CD4-positive, alpha-beta T cell treated with Interleukin-15 for 1 hour (primary cell): ENCODE data around the gene MAPKAP1.

ENCODE experiments used
- DNase-seq: peaks from one replicate; pipeline ENCODE4 v3.0.0-alpha.2; 2020

MAPKAP1 gene

DNA sequence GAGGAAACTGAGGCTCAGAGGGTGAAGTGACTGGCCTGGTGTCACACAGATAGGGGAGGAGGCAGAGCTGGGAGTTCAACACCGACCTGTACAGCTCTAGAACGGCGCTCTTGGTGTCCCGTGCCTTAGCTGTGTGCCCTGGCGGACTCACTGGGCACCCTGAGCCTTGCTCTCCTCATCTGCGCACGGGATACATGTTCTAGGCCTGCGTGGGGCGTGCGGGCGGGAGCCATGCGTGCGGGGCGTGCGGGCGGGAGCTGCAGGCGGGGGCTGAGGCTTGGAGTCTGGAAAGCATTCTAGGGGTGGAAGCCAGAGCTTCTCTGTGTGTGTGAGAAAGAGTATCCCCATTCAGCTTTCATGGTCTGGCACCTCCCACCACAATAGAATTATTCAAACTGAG is 280.1 kb downstream of the MAPKAP1 start:
- DNase-seq: no peak

DNA sequence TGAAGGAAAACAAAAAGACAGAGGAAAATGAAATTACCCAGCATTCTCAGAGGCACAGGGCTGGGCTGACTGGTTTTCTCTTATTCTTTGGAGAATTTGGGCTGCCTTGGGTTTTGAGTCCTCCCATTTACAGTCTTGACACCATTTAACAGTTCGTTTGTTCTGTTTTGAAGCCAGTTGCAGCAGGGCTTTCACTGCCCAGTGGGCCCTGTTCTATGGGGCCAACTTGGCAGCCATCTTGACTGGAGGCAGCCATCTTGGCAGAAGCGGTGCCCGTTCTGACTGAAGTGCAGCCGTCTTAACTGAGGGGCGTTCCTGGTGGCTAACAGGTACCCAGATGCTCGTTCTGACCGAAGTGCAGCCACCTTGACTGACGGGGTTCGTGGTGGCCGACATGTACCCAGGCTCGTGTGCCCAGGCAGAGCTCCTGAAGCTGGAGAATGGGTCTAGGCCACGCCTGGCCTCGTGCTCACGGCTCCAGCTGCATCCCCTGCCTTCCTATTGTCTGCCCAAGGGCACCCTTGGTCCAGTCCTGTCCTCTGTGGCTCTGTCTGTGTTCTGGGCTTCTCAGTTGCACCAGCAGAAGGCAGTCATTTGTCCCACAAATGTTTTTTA is 281.0 kb downstream of the MAPKAP1 start:
- DNase-seq: no peak

DNA sequence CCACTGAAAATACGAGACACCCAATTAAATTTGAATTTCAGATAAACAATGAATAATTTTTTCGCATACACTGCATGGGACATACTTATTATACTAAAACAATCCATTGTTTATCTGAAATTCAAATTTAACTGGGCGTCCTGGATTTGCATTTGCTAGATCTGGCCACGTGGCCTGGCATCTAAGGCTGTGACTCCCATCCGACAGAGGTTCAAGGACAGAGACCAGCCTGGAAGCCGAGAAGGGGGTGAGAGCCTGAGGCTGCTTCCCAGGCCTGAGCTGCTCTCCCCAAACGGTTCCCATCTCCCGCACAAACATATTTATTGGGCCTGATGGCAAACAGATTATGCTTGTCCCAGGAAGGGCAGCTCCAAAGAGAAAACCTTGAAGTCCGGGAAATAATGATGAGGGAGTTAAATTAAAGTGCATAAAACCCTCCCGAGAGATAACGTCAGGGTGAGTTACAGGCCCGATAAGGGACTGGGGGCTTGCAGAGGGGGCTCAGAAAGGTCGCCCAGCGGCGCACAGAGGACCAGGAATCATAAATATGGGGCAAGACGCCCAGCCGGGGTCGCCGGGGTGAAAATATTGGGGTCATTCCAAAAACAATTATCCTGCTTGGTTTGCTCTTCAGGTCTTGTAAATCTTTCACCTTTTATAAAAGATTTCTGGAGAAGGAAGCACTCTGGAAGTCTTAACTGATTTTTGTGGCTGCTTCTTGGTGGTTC is 281.7 kb downstream of the MAPKAP1 start:
- DNase-seq: no peak

GRCh38 chr9:125423964-125424363 is 283.0 kb downstream of the MAPKAP1 start:
- DNase-seq: no peak

- no peak for DNase-seq
These were observed 284.2 kb downstream of the MAPKAP1 start for GRCh38 chr9:125422853-125423252.

- no peak for DNase-seq
These were observed 285.3 kb downstream of the MAPKAP1 start for GRCh38 chr9:125421591-125422181.

DNA sequence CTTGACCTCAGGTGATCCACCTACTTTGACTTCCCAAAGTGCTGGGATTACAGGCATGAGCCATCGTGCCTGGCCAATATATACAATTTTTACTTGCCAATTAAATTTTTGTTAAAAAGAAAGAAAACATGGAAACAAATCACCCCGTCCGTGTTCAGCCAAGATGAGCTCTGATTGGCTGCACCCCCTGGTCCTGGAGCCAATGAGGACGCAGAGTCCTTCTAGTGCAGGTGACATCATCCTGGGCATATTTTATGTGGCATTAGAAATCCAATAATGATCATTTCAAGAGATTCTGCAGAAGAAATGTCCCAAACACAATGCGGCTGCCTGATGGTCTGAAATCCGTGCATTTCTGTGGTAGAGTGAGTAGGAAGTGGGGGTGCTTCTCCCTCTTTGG is 285.8 kb downstream of the MAPKAP1 start:
- DNase-seq: no peak

GRCh38 chr9:125418404-125418803 is 288.6 kb downstream of the MAPKAP1 start:
- DNase-seq: no peak

GRCh38 chr9:125416517-125416916 is 290.5 kb downstream of the MAPKAP1 start:
- no peak for DNase-seq

GRCh38 chr9:125415583-125416460 is 291.2 kb downstream of the MAPKAP1 start:
- DNase-seq: no peak

DNA sequence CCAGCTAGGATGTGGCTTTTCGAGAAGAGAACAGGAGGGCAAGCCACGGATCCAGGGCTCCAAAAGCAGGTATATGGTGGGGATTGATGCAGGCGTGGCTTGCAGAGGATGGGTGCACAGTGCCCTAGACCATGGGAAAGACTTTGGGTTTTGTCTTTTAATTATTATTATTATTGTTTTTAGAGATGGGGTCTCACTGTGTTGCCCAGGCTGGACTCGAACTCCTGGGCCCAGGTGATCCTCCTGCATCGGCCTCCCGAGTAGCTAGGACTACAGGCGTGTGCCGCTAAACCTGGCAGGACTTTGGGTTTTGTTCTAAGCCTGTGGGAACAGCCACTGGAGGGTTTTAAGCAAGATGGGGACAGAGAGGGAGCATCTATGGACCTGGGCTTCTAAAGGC is 293.4 kb downstream of the MAPKAP1 start:
- no peak for DNase-seq

DNA sequence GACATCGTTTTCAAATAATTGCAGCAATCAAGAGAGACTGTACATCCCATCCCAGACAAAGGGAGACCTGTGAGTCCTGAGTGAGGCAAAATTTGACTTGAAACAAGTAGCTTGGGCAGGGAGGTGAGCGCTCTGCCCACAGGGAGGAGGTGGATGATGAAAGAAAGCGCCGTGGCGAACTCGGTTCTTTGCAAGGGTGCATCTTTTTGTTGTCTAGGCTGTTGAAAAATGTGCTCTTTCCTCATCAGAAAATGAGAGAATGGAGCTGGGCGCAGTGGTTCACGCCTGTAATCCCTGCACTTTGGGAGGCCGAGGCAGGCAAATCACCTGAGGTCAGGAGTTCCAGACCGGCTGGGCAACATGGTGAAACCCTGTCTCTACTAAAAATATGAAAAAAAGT is 294.8 kb downstream of the MAPKAP1 start:
- no peak for DNase-seq

DNA sequence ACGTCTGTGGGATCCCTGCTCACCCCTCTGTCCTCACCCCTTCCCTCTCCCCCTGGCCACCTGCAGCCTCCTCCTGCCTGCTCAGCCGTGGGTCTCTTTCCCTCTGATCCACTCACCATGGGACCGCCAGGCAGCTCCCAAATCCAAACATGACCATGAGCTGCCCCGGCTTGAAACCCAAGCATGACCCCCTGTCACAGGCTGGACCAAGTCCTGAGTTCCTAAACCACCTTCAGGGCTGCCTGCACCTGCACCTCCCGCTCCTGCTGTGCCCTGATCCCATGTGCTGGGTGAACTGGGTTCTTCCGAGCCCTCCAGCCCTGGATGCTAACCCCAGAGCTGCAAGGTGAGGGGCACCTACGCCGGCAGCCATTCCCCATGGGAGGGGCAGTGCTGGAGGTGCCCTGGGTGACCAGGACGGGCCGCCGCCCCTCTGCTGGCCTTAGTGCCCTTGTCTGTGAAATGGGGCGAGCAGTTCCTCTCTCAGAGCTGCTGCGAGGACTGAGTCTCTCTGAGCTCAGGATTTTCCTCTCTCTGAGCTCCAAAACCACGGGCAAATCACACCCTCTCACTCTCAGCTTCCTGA is 295.7 kb downstream of the MAPKAP1 start:
- no peak for DNase-seq

DNA sequence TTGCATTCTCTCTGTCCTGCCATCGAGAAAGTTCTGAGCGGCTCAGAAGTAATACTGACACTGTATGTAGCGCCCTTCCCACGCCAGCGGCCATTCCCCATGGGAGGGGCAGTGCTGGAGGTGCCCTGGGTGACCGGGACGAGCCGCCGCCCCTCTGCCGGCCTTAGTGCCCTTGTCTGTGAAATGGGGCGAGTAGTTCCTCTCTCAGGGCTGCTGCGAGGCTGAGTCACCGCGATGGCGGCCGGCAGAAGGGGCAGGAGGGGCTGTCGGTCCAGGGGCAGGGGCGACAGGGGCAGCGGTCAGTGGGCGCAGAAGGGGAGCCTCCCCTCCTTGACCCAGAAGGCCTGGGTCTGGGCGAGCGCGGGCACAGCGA is 296.5 kb downstream of the MAPKAP1 start:
- no peak for DNase-seq

DNA sequence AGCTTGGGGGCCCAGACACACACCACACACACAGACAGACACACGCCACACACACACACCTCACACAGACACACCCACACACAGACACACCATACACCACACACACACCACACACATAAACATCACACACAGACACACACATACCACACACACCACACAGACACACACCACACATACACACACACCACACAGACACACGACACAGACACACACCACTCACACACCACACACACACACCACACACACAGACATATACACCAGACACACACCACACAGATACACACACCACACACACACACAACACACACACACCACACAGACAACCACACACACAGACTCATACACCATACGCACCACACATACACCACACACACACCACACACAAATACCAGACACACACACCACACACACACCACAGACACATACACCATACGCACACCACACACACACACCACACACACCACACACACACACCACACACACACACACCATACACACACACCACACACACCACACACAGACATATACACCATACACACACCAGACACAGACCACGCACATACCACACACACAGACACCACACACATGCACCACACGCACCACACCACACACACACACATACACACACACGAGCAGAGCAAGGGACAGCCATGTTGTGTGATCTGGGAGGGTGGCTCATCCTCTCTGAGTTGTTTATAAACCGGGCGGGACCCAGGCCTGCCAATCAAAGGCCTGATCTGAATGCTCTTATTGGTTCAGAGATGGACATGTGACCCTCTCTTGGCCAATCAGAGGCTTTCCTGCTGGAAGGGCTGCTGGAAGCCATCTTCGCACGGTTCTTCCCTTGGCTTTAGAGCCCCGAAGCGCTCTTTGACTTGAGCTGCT is 297.1 kb downstream of the MAPKAP1 start:
- DNase-seq: no peak

GRCh38 chr9:125409217-125409636 is 297.8 kb downstream of the MAPKAP1 start:
- no peak for DNase-seq

DNA sequence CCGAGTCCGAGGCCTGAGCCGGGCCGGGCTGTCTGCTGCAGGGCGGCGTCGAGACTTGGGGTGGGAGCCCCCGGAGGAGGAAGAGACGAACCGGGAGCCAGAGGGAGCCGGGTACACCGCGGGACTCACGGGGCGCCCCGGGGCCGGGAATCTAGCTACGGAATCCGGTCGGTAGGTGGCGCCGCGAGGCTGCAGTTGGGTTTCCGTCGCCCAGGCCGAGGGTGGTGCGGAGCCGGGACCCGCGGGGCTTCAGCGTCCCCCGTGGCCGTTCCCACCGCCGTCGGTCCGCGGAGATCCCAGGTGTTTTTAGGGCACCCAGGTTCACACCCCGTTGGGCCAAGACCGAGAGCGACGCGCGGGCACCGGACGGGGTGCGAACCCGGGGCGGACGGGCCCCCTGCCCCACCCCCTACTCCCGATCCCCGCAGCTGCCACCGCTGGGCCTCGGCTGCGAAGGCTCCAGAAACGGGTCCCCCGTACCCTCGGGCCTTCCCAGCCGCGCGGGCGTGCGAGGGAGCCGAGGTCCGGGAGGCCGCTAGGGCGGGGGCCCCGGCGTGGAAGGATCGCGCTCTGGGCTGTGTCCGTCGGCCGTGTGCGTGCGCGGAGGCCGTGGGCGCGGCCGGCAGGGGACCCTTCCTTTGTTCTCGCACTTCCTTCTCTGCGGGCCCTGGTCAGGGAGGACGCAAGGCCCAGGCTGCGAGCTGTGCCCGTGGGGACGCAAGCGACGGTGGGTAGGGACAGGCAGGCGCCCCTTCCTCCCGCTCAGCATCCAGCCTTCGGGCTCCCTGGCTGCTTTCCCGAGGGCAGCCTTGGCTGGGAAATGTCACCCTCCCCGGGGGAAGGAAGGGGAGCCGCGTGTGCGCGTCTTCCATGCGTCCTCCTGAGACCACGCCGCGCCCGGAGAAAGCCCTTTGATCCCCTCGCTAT is 298.8 kb downstream of the MAPKAP1 start:
- peak; percentile 62 for DNase-seq

GRCh38 chr9:125407432-125407973 is 299.5 kb downstream of the MAPKAP1 start:
- DNase-seq: no peak

- no peak for DNase-seq
These were observed 300.3 kb downstream of the MAPKAP1 start for GRCh38 chr9:125406810-125407087.

DNA sequence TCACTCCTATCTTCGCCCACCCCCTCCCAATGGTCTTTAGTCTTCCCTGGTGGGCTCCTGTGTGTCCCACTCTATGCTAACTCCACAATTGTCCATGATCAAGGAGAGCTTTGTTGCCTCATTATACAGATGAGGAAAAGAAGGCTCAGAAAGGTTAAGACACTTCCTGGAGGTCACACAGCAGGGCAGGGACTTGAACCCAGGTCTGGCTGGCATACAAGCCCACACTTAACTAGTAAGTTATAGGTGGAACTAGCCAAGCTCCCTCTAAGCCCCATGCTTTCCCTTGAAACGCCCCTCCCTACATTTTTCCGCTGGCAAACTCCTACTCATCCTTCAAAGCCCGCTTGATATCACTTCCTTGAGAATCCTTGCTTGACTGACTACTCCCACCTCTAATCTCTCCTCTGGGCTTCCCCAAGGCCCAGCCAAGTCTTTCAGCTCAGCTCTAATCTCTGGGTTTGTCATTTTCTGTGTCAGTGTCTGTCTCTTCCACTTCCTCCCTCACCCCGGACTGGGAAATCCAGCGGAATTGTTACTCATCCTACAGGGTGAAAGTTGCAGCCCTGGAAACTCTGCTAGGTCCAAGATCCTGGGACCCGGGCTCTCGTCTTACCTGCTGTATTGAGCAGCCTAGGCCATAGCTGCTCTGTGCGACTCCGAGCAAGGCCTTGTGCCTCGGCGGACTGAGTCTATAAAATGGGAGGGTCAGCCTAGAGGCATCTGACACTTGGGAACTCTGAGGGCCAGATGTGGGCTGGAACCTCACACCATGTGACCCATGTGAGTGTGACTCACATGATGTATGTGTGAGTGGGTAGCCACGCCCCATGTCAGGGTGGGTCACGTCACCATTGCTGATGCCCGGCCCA is 300.8 kb downstream of the MAPKAP1 start:
- DNase-seq: no peak
